G401 (cell line): ENCODE results near the gene VPS26C. TPM values are rescaled to one million over a fixed set of nuclear protein-coding genes. Genes with fewer than 3 reads are reported as not detected.

ENCODE experiments used
- DNase-seq: peaks from one replicate; pipeline ENCODE4 v3.0.0-alpha.2; 2015; ENCODE audit warnings: low spot score
- in situ Hi-C: cut with HindIII; loops from 2 replicates; pipeline ENCODE4 v1.10.0; 2016; ENCODE audit warnings: low sequenced_read_pairs, mixed read lengths
- total RNA-seq: library from RNA; depleted of rRNA; stranded (reverse); fragments of >200 nt; shearing (Covaris generic); gene quantifications from 2 replicates; pipeline ENCODE4 v1.2.3, GENCODE V29; 2014; rRNA removed

Gene VPS26C
- total RNA-seq, 1 experiment from 2014 or later: 69.0 TPM

GRCh38 chr21:37183749-37184148 lies 83.4 kb downstream of the VPS26C start:
- in situ Hi-C loops: no loop called here
- DNase-seq: no peak

GRCh38 chr21:37182222-37182621 lies 84.9 kb downstream of the VPS26C start:
- no peak for DNase-seq
- in situ Hi-C loops: no loop called here

GRCh38 chr21:37181059-37181458 lies 86.1 kb downstream of the VPS26C start:
- DNase-seq: no peak
- in situ Hi-C loops: no loop called here

- DNase-seq: no peak
- in situ Hi-C loops: no loop called here
Measured at GRCh38 chr21:37176716-37177115, 90.4 kb downstream of the VPS26C start.

Other genes with a start within 250 kb of the VPS26C start
- 33.1 and 56.1 TPM in 2 replicates for gene PIGP, start 194.3 kb downstream of the VPS26C start, total RNA-seq
- 61.5 and 123 TPM in 2 replicates for gene TTC3, start 194.1 kb downstream of the VPS26C start, total RNA-seq
- 36.5 and 51.4 TPM in 2 replicates for gene DYRK1A, start 99.4 kb upstream of the VPS26C start, total RNA-seq